ENCODE results near the gene PSMC3. TPM values are rescaled to one million over a fixed set of nuclear protein-coding genes. Genes with fewer than 3 reads are reported as not detected.

Gene PSMC3
- total RNA-seq, 2 donors from 2014 or later, result 122 to 160 TPM

DNA sequence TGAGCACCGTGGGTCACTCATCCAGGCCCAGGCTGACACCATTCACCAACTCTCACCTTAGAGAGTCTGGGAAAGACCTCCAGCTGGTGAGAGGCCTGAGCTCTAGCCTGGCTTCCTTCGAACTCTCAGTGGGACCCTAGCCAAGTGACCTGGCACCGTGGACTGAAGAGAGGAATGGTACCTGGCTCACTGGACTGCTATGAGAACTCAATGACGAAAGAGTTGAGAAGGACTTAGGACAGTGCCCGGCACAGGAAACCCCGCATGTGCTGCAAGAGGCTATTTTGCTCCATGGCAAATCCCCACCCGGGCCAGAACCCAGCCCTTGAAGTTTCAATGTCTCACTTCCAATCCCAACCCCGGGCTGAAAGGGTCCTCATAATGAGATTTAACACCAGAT lies 23.3 kb upstream of the PSMC3 start:
- Histone ChIP-seq H3K36me3 (no peaks in the 10 kb centered on the region), H3K4me3 (no peak overlapping the region), H3K4me1 (ENCODE audit: control insufficient read depth in 1 of 2, low read depth in 2 of 2) (no peaks in the 10 kb centered on the region), H3K27me3 (replicated peaks; ENCODE audit: insufficient read depth) (no peaks in the 10 kb centered on the region), H3K27ac (no peak overlapping the region), H3K9me3 (no peaks in the 10 kb centered on the region)
- ATAC-seq (ENCODE audit: insufficient number of reproducible peaks, low FRiP score, low read depth), result no peak
- DNase-seq (ENCODE audit: low spot score), result no peak
- TF ChIP-seq, protein P1, sequence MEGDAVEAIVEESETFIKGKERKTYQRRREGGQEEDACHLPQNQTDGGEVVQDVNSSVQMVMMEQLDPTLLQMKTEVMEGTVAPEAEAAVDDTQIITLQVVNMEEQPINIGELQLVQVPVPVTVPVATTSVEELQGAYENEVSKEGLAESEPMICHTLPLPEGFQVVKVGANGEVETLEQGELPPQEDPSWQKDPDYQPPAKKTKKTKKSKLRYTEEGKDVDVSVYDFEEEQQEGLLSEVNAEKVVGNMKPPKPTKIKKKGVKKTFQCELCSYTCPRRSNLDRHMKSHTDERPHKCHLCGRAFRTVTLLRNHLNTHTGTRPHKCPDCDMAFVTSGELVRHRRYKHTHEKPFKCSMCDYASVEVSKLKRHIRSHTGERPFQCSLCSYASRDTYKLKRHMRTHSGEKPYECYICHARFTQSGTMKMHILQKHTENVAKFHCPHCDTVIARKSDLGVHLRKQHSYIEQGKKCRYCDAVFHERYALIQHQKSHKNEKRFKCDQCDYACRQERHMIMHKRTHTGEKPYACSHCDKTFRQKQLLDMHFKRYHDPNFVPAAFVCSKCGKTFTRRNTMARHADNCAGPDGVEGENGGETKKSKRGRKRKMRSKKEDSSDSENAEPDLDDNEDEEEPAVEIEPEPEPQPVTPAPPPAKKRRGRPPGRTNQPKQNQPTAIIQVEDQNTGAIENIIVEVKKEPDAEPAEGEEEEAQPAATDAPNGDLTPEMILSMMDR (IDR thresholded peaks at IDR 0.05), result no peak

GRCh38 chr11:47448566-47449427 lies 22.6 kb upstream of the PSMC3 start, which contains the start of gene RAPSN:
Gene RAPSN, minus strand, starts transcription at chr11:47449136. Its CDS starts 172 bp downstream, at chr11:47448964.
- H3K9me3 ChIP-seq, result no peaks in the 10 kb centered on the region
- DNase-seq (ENCODE audit: low spot score) (no peak), ATAC-seq (ENCODE audit: insufficient number of reproducible peaks, low FRiP score, low read depth) (no peak)
- no peaks in the 10 kb centered on the region for H3K36me3 ChIP-seq
- H3K27ac ChIP-seq, result no peak within 1 kb of the TSS
- no peaks in the 10 kb centered on the region for H3K4me1 ChIP-seq (ENCODE audit: control insufficient read depth in 1 of 2, low read depth in 2 of 2)
- no peaks in the 10 kb centered on the region for H3K27me3 ChIP-seq (replicated peaks; ENCODE audit: insufficient read depth)
- TF ChIP-seq, protein P1 (IDR thresholded peaks at IDR 0.05), result no peak
- H3K4me3 ChIP-seq, result no peak within 1 kb of the TSS

DNA sequence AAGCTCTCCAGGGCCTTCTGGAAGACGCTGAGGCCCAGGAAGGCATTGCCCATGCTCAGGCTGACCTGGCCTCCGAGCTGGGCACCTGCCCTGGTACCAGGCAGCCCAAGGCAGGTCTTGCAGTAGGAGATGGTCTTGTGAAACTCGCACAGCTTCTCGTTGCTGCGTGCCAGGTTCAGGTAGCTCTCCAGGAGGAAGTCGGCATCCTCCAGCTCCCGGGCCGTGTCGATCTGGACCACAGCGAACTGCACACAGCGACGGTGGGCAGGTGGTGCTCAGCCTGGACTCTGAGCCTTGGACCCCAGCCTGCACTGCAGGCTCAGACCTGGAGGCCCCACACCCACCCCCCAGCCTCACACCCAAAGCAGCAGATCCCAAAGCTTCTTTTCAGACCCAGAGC lies 21.7 kb upstream of the PSMC3 start:
- Histone ChIP-seq H3K4me1 (ENCODE audit: control insufficient read depth in 1 of 2, low read depth in 2 of 2) (no peaks in the 10 kb centered on the region), H3K27me3 (replicated peaks; ENCODE audit: insufficient read depth) (no peaks in the 10 kb centered on the region), H3K36me3 (no peaks in the 10 kb centered on the region), H3K4me3 (no peak overlapping the region), H3K9me3 (no peaks in the 10 kb centered on the region), H3K27ac (no peak overlapping the region)
- no peak for ATAC-seq (ENCODE audit: insufficient number of reproducible peaks, low FRiP score, low read depth)
- no peak for DNase-seq (ENCODE audit: low spot score)
- TF ChIP-seq, protein P1 (IDR thresholded peaks at IDR 0.05), result no peak

- no peak overlapping the region for H3K27ac ChIP-seq
- no peaks in the 10 kb centered on the region for H3K4me1 ChIP-seq (ENCODE audit: control insufficient read depth in 1 of 2, low read depth in 2 of 2)
- H3K36me3 ChIP-seq, result no peaks in the 10 kb centered on the region
- ATAC-seq (ENCODE audit: insufficient number of reproducible peaks, low FRiP score, low read depth) (no peak), DNase-seq (ENCODE audit: low spot score) (no peak)
- no peaks in the 10 kb centered on the region for H3K27me3 ChIP-seq (replicated peaks; ENCODE audit: insufficient read depth)
- no peaks in the 10 kb centered on the region for H3K9me3 ChIP-seq
- no peak overlapping the region for H3K4me3 ChIP-seq
- TF ChIP-seq, protein P1 (IDR thresholded peaks at IDR 0.05), result no peak
Measured at GRCh38 chr11:47446833-47447232, 20.6 kb upstream of the PSMC3 start.

DNA sequence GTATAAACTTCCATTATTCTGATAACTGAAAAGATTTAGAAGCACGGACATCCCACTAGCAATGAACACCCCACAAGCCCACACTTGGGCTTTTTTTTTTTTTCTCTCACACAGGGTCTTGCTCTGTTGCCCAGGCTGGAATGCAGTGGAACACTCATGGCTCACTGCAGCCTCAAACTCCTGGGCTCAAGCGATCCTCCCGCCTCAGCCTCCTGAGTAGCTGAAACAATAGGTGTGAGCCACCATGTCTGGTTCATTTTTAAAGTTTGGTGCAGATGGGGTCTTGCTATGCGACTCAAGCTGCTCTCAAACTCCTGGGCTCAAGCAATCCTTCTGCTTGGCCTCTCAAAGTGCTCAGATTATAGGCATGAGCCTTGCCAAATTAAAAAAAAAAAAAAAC lies 19.6 kb upstream of the PSMC3 start:
- Histone ChIP-seq H3K9me3 (no peaks in the 10 kb centered on the region), H3K4me1 (ENCODE audit: control insufficient read depth in 1 of 2, low read depth in 2 of 2) (no peaks in the 10 kb centered on the region), H3K27ac (no peak overlapping the region), H3K36me3 (no peaks in the 10 kb centered on the region), H3K4me3 (no peak overlapping the region), H3K27me3 (replicated peaks; ENCODE audit: insufficient read depth) (no peaks in the 10 kb centered on the region)
- TF ChIP-seq, protein P1 (IDR thresholded peaks at IDR 0.05), result no peak
- ATAC-seq (ENCODE audit: insufficient number of reproducible peaks, low FRiP score, low read depth) (no peak), DNase-seq (ENCODE audit: low spot score) (no peak)
